PC-9 (cell line): ENCODE data around the gene ADAMTSL1. TPM values are rescaled to one million over a fixed set of nuclear protein-coding genes. Genes with fewer than 3 reads are reported as not detected.

Experiments used
- BruUV-seq: library from RNA; stranded (reverse); fragments of 400-500 nt; replicated peaks from 2 replicates; lab custom pipeline; 2021; lab: Mats Ljungman, UMichigan
- CTCF ChIA-PET: fragments of 300-600 bp; sonication (Branson Sonifier 250); formaldehyde crosslinking; loops from one replicate; lab custom pipeline; 2022; ENCODE audit warnings: antibody characterized with exemption; lab: Charles Lee
- POLR2A ChIA-PET: fragments of 300-600 bp; sonication (Branson Sonifier 250); formaldehyde crosslinking; loops from one replicate; lab custom pipeline; 2022; ENCODE audit warnings: antibody characterized with exemption; ENCODE audit not compliant: unreplicated experiment; lab: Charles Lee
- DNase-seq, 2 experiments: peaks; one replicate each; pipeline versions ENCODE4 v3.0.0 to v3.0.0-alpha.2; 2015 to 2022; ENCODE audit warnings: mixed read lengths in 1 of 2
- H2AFZ ChIP-seq: fragments of 200-600 bp; sonication (generic); 2 replicates; pipeline ENCODE4 v1.8.1; 2017; ENCODE audit warnings: antibody characterized with exemption
- H3F3A ChIP-seq: fragments of 200-600 bp; sonication (generic); 2 replicates; pipeline ENCODE4 v1.8.1; 2017; ENCODE audit warnings: antibody characterized with exemption, mild to moderate bottlenecking, low read depth; ENCODE audit not compliant: insufficient read depth
- H3K27ac ChIP-seq: fragments of 200-600 bp; sonication (generic); 2 replicates; pipeline ENCODE4 v1.6.1; 2016; ENCODE audit warnings: mixed run types
- H3K27me3 ChIP-seq: fragments of 200-600 bp; sonication (generic); 2 replicates; pipeline ENCODE4 v1.6.1; 2016; ENCODE audit warnings: low read depth, mixed run types; ENCODE audit not compliant: insufficient read depth
- H3K36me3 ChIP-seq: fragments of 200-600 bp; sonication (generic); 2 replicates; pipeline ENCODE4 v1.6.1; 2016; ENCODE audit warnings: low read depth, mixed run types
- H3K4me1 ChIP-seq: fragments of 200-600 bp; sonication (generic); replicated peaks from 2 replicates; pipeline ENCODE4 v1.6.1; 2016; ENCODE audit warnings: mixed run types; ENCODE audit not compliant: insufficient read depth
- H3K4me2 ChIP-seq: fragments of 200-600 bp; sonication (generic); 2 replicates; pipeline ENCODE4 v1.6.1; 2017; ENCODE audit warnings: mixed run types
- H3K4me3 ChIP-seq: fragments of 200-600 bp; sonication (generic); 2 replicates; pipeline ENCODE4 v1.6.1; 2016; ENCODE audit warnings: mixed run types
- H3K79me2 ChIP-seq: fragments of 200-600 bp; sonication (generic); 2 replicates; pipeline ENCODE4 v1.6.1; 2017; ENCODE audit warnings: low read depth, mixed run types
- H3K9me2 ChIP-seq: fragments of 200-600 bp; sonication (generic); 2 replicates; pipeline ENCODE4 v1.8.1; 2017; ENCODE audit warnings: mild to moderate bottlenecking; ENCODE audit not compliant: insufficient read depth
- H3K9me3 ChIP-seq: fragments of 200-600 bp; sonication (generic); 2 replicates; pipeline ENCODE4 v1.8.1; 2016; ENCODE audit warnings: low read depth; ENCODE audit not compliant: insufficient read depth
- H4K20me1 ChIP-seq: fragments of 200-600 bp; sonication (generic); 2 replicates; pipeline ENCODE4 v1.8.1; 2017; ENCODE audit not compliant: insufficient read depth
- CTCF ChIP-seq: fragments of 200-600 bp; sonication (generic); conservative IDR thresholded peaks from 2 replicates; pipeline ENCODE4 v1.6.1; 2017; ENCODE audit warnings: mixed run types, antibody characterized with exemption, mild to moderate bottlenecking, moderate library complexity
- EZH2 ChIP-seq: fragments of 200-600 bp; sonication (generic); IDR thresholded peaks from 2 replicates; pipeline ENCODE4 v1.8.0; 2017; ENCODE audit warnings: antibody characterized with exemption, low read depth
- intact Hi-C: fragments of 100-400 bp; cut with micrococcal nuclease; formaldehyde crosslinking; loops from one replicate; pipeline ENCODE4 v1.10.0; 2022; ENCODE audit not compliant: unreplicated experiment
- total RNA-seq: library from RNA; stranded (reverse); gene quantifications from 2 replicates; pipeline ENCODE4 v1.2.3, GENCODE V29; 2021

ADAMTSL1 gene
- total RNA-seq, 1 experiment from 2014 or later, result not detected

- 0 out of 2 replicates have a peak, but pooled peaks cover 6% of the 10 kb centered on the region for H3K27me3 ChIP-seq
- TF ChIP-seq CTCF (no peak), EZH2 (no peak)
- no peaks in the 10 kb centered on the region for H3K9me2 ChIP-seq
- no peak overlapping the region for H3K27ac ChIP-seq
- no peak overlapping the region for H3K4me3 ChIP-seq
- no TSS peak for BruUV-seq
- no peaks in the 10 kb centered on the region for H3F3A ChIP-seq
- H3K9me3 ChIP-seq, result no peaks in the 10 kb centered on the region
- no peak overlapping the region for H3K4me2 ChIP-seq
- H3K4me1 ChIP-seq, result no peaks in the 10 kb centered on the region
- intact Hi-C loops, result no loop called here
- H3K79me2 ChIP-seq, result no peaks in the 10 kb centered on the region
- ChIA-PET POLR2A (no interaction called here), CTCF (no interaction called here)
- H3K36me3 ChIP-seq, result no peaks in the 10 kb centered on the region
- DNase-seq, result no peak
- no peak overlapping the region for H2AFZ ChIP-seq
- no peaks in the 10 kb centered on the region for H4K20me1 ChIP-seq
Observed at GRCh38 chr9:18795947-18796671, 322.2 kb downstream of the ADAMTSL1 start.

GRCh38 chr9:18796696-18797270, 322.8 kb downstream of the ADAMTSL1 start:
- intact Hi-C loops, result no loop called here
- CTCF ChIA-PET, result no interaction called here
- no TSS peak for BruUV-seq

GRCh38 chr9:18798106-18798505, 324.2 kb downstream of the ADAMTSL1 start:
- no peak for TF ChIP-seq EZH2
- no peak for TF ChIP-seq CTCF
- intact Hi-C loops, result no loop called here
- ChIA-PET POLR2A (no interaction called here), CTCF (no interaction called here)
- Histone ChIP-seq H3K79me2 (no peaks in the 10 kb centered on the region), H3K27ac (no peak overlapping the region), H3K4me3 (no peak overlapping the region), H2AFZ (no peak overlapping the region), H4K20me1 (no peaks in the 10 kb centered on the region), H3K4me2 (no peak overlapping the region), H3K4me1 (no peaks in the 10 kb centered on the region), H3K9me2 (0 out of 2 replicates have a peak, but pooled peaks cover 4% of the 10 kb centered on the region), H3F3A (no peaks in the 10 kb centered on the region), H3K36me3 (no peaks in the 10 kb centered on the region), H3K9me3 (no peaks in the 10 kb centered on the region), H3K27me3 (0 out of 2 replicates have a peak, but pooled peaks cover 6% of the 10 kb centered on the region)
- no TSS peak for BruUV-seq
- no peak for DNase-seq

More at GRCh38 chr9:18796696-18797270, 322.8 kb downstream of the ADAMTSL1 start:
- Histone ChIP-seq H3K9me3 (no peaks in the 10 kb centered on the region), H3K9me2 (no peaks in the 10 kb centered on the region), H3K27ac (no peak overlapping the region), H3F3A (no peaks in the 10 kb centered on the region), H3K4me1 (no peaks in the 10 kb centered on the region), H4K20me1 (no peaks in the 10 kb centered on the region), H2AFZ (no peak overlapping the region), H3K4me3 (no peak overlapping the region), H3K27me3 (0 out of 2 replicates have a peak, but pooled peaks cover 6% of the 10 kb centered on the region), H3K4me2 (no peak overlapping the region), H3K36me3 (no peaks in the 10 kb centered on the region), H3K79me2 (no peaks in the 10 kb centered on the region)
- POLR2A ChIA-PET, result no interaction called here
- no peak for DNase-seq
- TF ChIP-seq EZH2, result no peak
- TF ChIP-seq CTCF, result no peak
